ENCODE data around the gene JOSD1.

DNA sequence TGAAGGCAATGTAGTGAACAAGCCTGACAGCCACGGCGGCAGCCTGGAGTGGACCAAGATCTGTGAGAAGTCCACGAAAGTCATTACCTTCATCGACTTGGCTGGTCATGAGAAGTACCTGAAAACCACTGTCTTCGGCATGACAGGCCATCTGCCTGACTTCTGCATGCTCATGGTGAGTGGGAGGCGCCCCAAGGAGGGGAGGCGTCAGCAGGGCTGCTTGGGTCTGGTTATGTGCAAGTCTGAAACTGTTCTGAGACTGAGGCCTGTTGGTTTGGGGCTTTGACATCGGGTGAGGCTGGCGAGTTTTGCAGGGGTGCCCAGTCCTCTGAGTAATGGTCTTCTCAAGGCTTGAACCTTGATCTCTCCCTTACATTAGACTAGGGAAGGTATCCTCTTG, 16.1 kb upstream of the JOSD1 start:
- TF ChIP-seq, protein P1, sequence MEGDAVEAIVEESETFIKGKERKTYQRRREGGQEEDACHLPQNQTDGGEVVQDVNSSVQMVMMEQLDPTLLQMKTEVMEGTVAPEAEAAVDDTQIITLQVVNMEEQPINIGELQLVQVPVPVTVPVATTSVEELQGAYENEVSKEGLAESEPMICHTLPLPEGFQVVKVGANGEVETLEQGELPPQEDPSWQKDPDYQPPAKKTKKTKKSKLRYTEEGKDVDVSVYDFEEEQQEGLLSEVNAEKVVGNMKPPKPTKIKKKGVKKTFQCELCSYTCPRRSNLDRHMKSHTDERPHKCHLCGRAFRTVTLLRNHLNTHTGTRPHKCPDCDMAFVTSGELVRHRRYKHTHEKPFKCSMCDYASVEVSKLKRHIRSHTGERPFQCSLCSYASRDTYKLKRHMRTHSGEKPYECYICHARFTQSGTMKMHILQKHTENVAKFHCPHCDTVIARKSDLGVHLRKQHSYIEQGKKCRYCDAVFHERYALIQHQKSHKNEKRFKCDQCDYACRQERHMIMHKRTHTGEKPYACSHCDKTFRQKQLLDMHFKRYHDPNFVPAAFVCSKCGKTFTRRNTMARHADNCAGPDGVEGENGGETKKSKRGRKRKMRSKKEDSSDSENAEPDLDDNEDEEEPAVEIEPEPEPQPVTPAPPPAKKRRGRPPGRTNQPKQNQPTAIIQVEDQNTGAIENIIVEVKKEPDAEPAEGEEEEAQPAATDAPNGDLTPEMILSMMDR (IDR thresholded peaks at IDR 0.05 in 4 of 5, conservative IDR thresholded peaks at IDR 0.05 in 1 of 5), result no peak
- no peak for TF ChIP-seq POLR2A (IDR thresholded peaks at IDR 0.05)
